B cell (primary cell): ENCODE data around the gene IL31. TPM values are rescaled to one million over a fixed set of nuclear protein-coding genes. Genes with fewer than 3 reads are reported as not detected.

Source experiments
- ATAC-seq: fragments of 200-7000 bp; cut with Tn5 transposase; one replicate; pipeline ENCODE4 v1.10.0; 2021; ENCODE audit warnings: low read depth, mild to moderate bottlenecking, moderate number of reproducible peaks, moderate library complexity
- CTCF ChIA-PET: fragments of 350-600 bp; sonication (Branson Sonifier 250); formaldehyde crosslinking; loops from one replicate; lab custom pipeline; 2021; ENCODE audit warnings: antibody characterized with exemption, inconsistent platforms; lab: Charles Lee
- POLR2A ChIA-PET: fragments of 350-600 bp; sonication (Branson Sonifier 250); formaldehyde crosslinking; loops from one replicate; lab custom pipeline; 2021; ENCODE audit warnings: antibody characterized with exemption; lab: Charles Lee
- DNase-seq: peaks from one replicate; pipeline ENCODE4 v3.0.0; 2013
- H2AFZ ChIP-seq: 2 replicates; pipeline ENCODE4 v1.6.1; 2012; ENCODE audit warnings: mild to moderate bottlenecking, low read depth, low read length; ENCODE audit not compliant: insufficient read depth, poor library complexity, severe bottlenecking
- H3K27ac ChIP-seq, 2 donors: 1 replicate in 1 of 2; 2 replicates in 1 of 2; pipeline ENCODE4 v1.5.1; 2012 to 2013; ENCODE audit warnings: low read length in 2 of 2, mild to moderate bottlenecking in 2 of 2, moderate library complexity in 1 of 2
- H3K27me3 ChIP-seq, 4 experiments: fragments of 200-600 bp in 1 of 4; sonication (generic) in 1 of 4; replicated peaks in 1 of 4; 1 replicate in 2 of 4; 2 replicates in 2 of 4; pipeline versions ENCODE4 v1.6.1 to v1.7.0; 2013 to 2016; ENCODE audit warnings: low read length in 3 of 4, mild to moderate bottlenecking in 2 of 4, mixed read lengths in 1 of 4, moderate library complexity in 1 of 4; ENCODE audit not compliant: insufficient read depth in 4 of 4, control insufficient read depth in 3 of 4; ENCODE audit errors: control extremely low read depth in 1 of 4
- H3K36me3 ChIP-seq, 2 experiments: replicated peaks in 1 of 2; 1 replicate in 1 of 2; 2 replicates in 1 of 2; pipeline versions ENCODE4 v1.6.1 to v1.7.1; 2013; ENCODE audit warnings: low read length in 1 of 2; ENCODE audit not compliant: insufficient read depth in 2 of 2, control insufficient read depth in 1 of 2; ENCODE audit errors: control extremely low read depth in 1 of 2, extremely low read depth in 1 of 2
- H3K4me1 ChIP-seq, 2 donors: fragments of 200-600 bp in 1 of 2; sonication (generic) in 1 of 2; 1 replicate in 1 of 2; 2 replicates in 1 of 2; pipeline versions ENCODE4 v1.5.1 to v1.6.1; 2013 to 2017; ENCODE audit warnings: low read length in 2 of 2; ENCODE audit not compliant: control insufficient read depth in 2 of 2, insufficient read depth in 2 of 2
- H3K4me2 ChIP-seq: replicated peaks from 2 replicates; pipeline ENCODE3; 2012; ENCODE audit warnings: mild to moderate bottlenecking, low read depth, low read length; ENCODE audit not compliant: poor library complexity, severe bottlenecking
- H3K4me3 ChIP-seq, 5 experiments: fragments of 200-600 bp in 1 of 5; sonication (generic) in 1 of 5; 1 replicate in 3 of 5; 2 replicates in 2 of 5; pipeline versions ENCODE4 v1.5.1 to v1.7.0; 2011 to 2016; ENCODE audit warnings: low read length in 4 of 5, mild to moderate bottlenecking in 4 of 5, low read depth in 2 of 5, control low read depth in 1 of 5, moderate library complexity in 1 of 5; ENCODE audit not compliant: insufficient read depth in 1 of 5; ENCODE audit errors: control extremely low read depth in 1 of 5, extremely low read depth in 1 of 5
- H3K79me2 ChIP-seq: fragments of 200-600 bp; sonication (generic); one replicate; pipeline ENCODE4 v1.6.0; 2016; ENCODE audit warnings: low read length; ENCODE audit not compliant: control insufficient read depth, insufficient read depth
- H3K9ac ChIP-seq: fragments of 200-600 bp; sonication (generic); 2 replicates; pipeline ENCODE4 v1.6.1; 2017; ENCODE audit warnings: mild to moderate bottlenecking, low read length, moderate library complexity
- H3K9me3 ChIP-seq, 3 donors: one replicate each; pipeline versions ENCODE4 v1.6.1 to v1.7.1; 2013; ENCODE audit warnings: low read length in 2 of 3; ENCODE audit not compliant: control insufficient read depth in 2 of 3, insufficient read depth in 1 of 3; ENCODE audit errors: control extremely low read depth in 1 of 3
- H4K20me1 ChIP-seq: 2 replicates; pipeline ENCODE4 v1.6.0; 2012; ENCODE audit warnings: mild to moderate bottlenecking, low read length; ENCODE audit not compliant: insufficient read depth, control insufficient read depth, poor library complexity, severe bottlenecking
- H3K27ac Mint-ChIP-seq: one replicate; pipeline ENCODE4 v1.8.0; 2021; ENCODE audit warnings: mixed read lengths
- H3K27me3 Mint-ChIP-seq: one replicate; pipeline ENCODE4 v1.8.0; 2021; ENCODE audit warnings: mixed read lengths
- H3K4me1 Mint-ChIP-seq: one replicate; pipeline ENCODE4 v1.8.0; 2021; ENCODE audit warnings: mixed read lengths
- H3K4me3 Mint-ChIP-seq: one replicate; pipeline ENCODE4 v1.8.0; 2021; ENCODE audit warnings: mixed read lengths
- H3K9me3 Mint-ChIP-seq: one replicate; pipeline ENCODE4 v1.8.0; 2022; ENCODE audit warnings: mixed read lengths; ENCODE audit not compliant: insufficient read depth
- CTCF ChIP-seq: fragments of 200-600 bp; IDR thresholded peaks from one replicate; pipeline ENCODE4 v1.8.0; 2022; ENCODE audit warnings: antibody characterized with exemption, mild to moderate bottlenecking
- EZH2 ChIP-seq: IDR thresholded peaks from 2 replicates; pipeline ENCODE4 v1.6.1; 2012; ENCODE audit warnings: borderline replicate concordance, low read depth, mild to moderate bottlenecking, moderate library complexity, low read length; ENCODE audit not compliant: insufficient read depth, poor library complexity, severe bottlenecking
- WGBS: methylation state at CpG from one replicate; pipeline ENCODE4 v1.1.5; 2013; ENCODE audit warnings: missing lambda C conversion rate; ENCODE audit not compliant: insufficient coverage; 5-methylcytosine and 5-hydroxymethylcytosine counted together
- intact Hi-C: fragments of 100-400 bp; cut with micrococcal nuclease; formaldehyde crosslinking; loops from one replicate; pipeline ENCODE4 v1.10.0; 2022
- polyA plus RNA-seq: library from polyadenylated mRNA; depleted of rRNA; stranded (reverse); fragments of >200 nt; gene quantifications from 2 replicates; pipeline ENCODE4 v1.2.3, GENCODE V29; 2012
- total RNA-seq, 2 donors: library from RNA; stranded (reverse); fragments of 120-200 nt in 1 of 2; gene quantifications; 1 replicate in 1 of 2; 2 replicates in 1 of 2; pipeline versions ENCODE4 v1.2.3 to v1.2.4, GENCODE V29; 2013 to 2022

The IL31 gene
- total and polyA plus RNA-seq, 2 donors (not counting 1 experiment from before 2014, with no cell fraction given), result not detected

GRCh38 chr12:122161682-122162081, 12.3 kb downstream of the IL31 start:
- H3K4me2 ChIP-seq, result no peak overlapping the region
- Mint-ChIP-seq H3K27me3 (peaks cover 9% of the 10 kb centered on the region), H3K4me1 (no peaks in the 10 kb centered on the region), H3K4me3 (no peak overlapping the region), H3K27ac (no peak overlapping the region), H3K9me3 (no peaks in the 10 kb centered on the region)
- H3K27ac ChIP-seq, result no peak overlapping the region
- no peak for TF ChIP-seq EZH2
- TF ChIP-seq CTCF, result no peak
- H3K4me3 ChIP-seq, result no peak overlapping the region
- H3K79me2 ChIP-seq, result no peaks in the 10 kb centered on the region
- no peaks in the 10 kb centered on the region for H3K36me3 ChIP-seq
- WGBS, result no CpG with 5 or more reads among the region's 8 CpGs
- no peaks in the 10 kb centered on the region for H4K20me1 ChIP-seq
- H3K9ac ChIP-seq, result no peak overlapping the region
- intact Hi-C loops, result no loop called here
- no peak overlapping the region for H2AFZ ChIP-seq
- CTCF ChIA-PET, result interaction anchor here (0.6 kb wide), 1 partner anchor 981 kb away, joined by 3 read pairs; no protein-coding TSS in a partner anchor
- peaks cover 0 to 4% (median 0%) of the 10 kb centered on the region in 4 experiments for H3K27me3 ChIP-seq
- no peak for ATAC-seq
- POLR2A ChIA-PET, result no interaction called here
- H3K9me3 ChIP-seq, result no peaks in the 10 kb centered on the region
- H3K4me1 ChIP-seq, result no peaks in the 10 kb centered on the region
- DNase-seq, result no peak

- POLR2A ChIA-PET, result no interaction called here
- CTCF ChIA-PET, result no interaction called here
- intact Hi-C loops, result no loop called here
Measured at GRCh38 chr12:122160761-122161160, 13.3 kb downstream of the IL31 start.

More at GRCh38 chr12:122160761-122161160, 13.3 kb downstream of the IL31 start:
- H3K9me3 Mint-ChIP-seq, result no peaks in the 10 kb centered on the region
- H3K79me2 ChIP-seq, result no peaks in the 10 kb centered on the region
- no peak overlapping the region for H3K4me3 ChIP-seq
- H3K27me3 Mint-ChIP-seq, result peaks cover 10% of the 10 kb centered on the region
- DNase-seq (no peak), ATAC-seq (no peak)
- H3K4me2 ChIP-seq, result no peak overlapping the region
- H3K27ac Mint-ChIP-seq, result no peak overlapping the region
- no peak overlapping the region for H3K9ac ChIP-seq
- H3K36me3 ChIP-seq, result no peaks in the 10 kb centered on the region
- H4K20me1 ChIP-seq, result no peaks in the 10 kb centered on the region
- WGBS, result no CpG with 5 or more reads among the region's 11 CpGs
- H3K27ac ChIP-seq, result no peak overlapping the region
- no peak overlapping the region for H2AFZ ChIP-seq
- TF ChIP-seq CTCF (no peak), EZH2 (no peak)
- H3K4me1 Mint-ChIP-seq, result no peaks in the 10 kb centered on the region
- no peak overlapping the region for H3K4me3 Mint-ChIP-seq
- H3K9me3 ChIP-seq, result no peaks in the 10 kb centered on the region
- no peaks in the 10 kb centered on the region for H3K27me3 ChIP-seq
- H3K4me1 ChIP-seq, result no peaks in the 10 kb centered on the region
